K562 (cell line): ENCODE results near the gene DAPK1. TPM values are rescaled to one million over a fixed set of nuclear protein-coding genes. Genes with fewer than 3 reads are reported as not detected.

Experiments used
- ASH1L ChIP-seq: fragments of 450-650 bp; IDR thresholded peaks from 2 replicates; pipeline ENCODE4 v1.6.1; 2018; ENCODE audit warnings: borderline replicate concordance, mild to moderate bottlenecking, low read depth; ENCODE audit not compliant: partially characterized antibody
- CBFB ChIP-seq: sonication (generic); formaldehyde crosslinking; IDR thresholded peaks from 2 replicates; pipeline ENCODE4 v1.4.0; 2020; ENCODE audit warnings: mild to moderate bottlenecking, missing genetic modification reagents
- CBX3 ChIP-seq, 2 experiments: IDR thresholded peaks; 1 replicate in 1 of 2; 2 replicates in 1 of 2; pipeline ENCODE4 v1.6.1; 2012; ENCODE audit warnings: inconsistent platforms in 2 of 2, low read length in 2 of 2, borderline replicate concordance in 1 of 2, control low read depth in 1 of 2
- CHD4 ChIP-seq: fragments of 200-600 bp; sonication (generic); IDR thresholded peaks from 3 replicates; pipeline ENCODE4 v1.6.1; 2012; ENCODE audit warnings: low read depth, mild to moderate bottlenecking, mixed read lengths, low read length, inconsistent platforms; ENCODE audit not compliant: insufficient read depth, insufficient replicate concordance, poor library complexity, severe bottlenecking
- ESRRB ChIP-seq: fragments of 250-450 bp; sonication (Bioruptor Pico); IDR thresholded peaks from 2 replicates; pipeline ENCODE4 v1.5.0; 2020; ENCODE audit warnings: mild to moderate bottlenecking, moderate library complexity, borderline replicate concordance
- MTA1 ChIP-seq: fragments of 450-650 bp; IDR thresholded peaks from 2 replicates; pipeline ENCODE4 v1.6.1; 2017; ENCODE audit warnings: borderline replicate concordance
- NFE2 ChIP-seq: IDR thresholded peaks from 2 replicates; pipeline ENCODE4 v1.6.1; 2014; ENCODE audit warnings: antibody characterized with exemption, low read depth
- POLR2B ChIP-seq: fragments of 450-650 bp; IDR thresholded peaks from 2 replicates; pipeline ENCODE4 v1.6.1; 2018; ENCODE audit warnings: low read depth; ENCODE audit not compliant: partially characterized antibody
- RERE ChIP-seq: sonication (generic); formaldehyde crosslinking; IDR thresholded peaks from 2 replicates; pipeline ENCODE4 v1.8.0; 2023; ENCODE audit warnings: missing genetic modification reagents, mild to moderate bottlenecking, borderline replicate concordance
- SAFB2 ChIP-seq: fragments of 200-400 bp; formaldehyde crosslinking; IDR thresholded peaks from 2 replicates; pipeline ENCODE4 v1.6.1; 2018; ENCODE audit warnings: borderline replicate concordance, low read length, low read depth, moderate library complexity; ENCODE audit not compliant: severe bottlenecking
- TEAD4 ChIP-seq, 2 experiments: sonication (generic) in 1 of 2; formaldehyde crosslinking in 1 of 2; IDR thresholded peaks; 2 replicates each; pipeline versions ENCODE4 v1.6.1 to v1.8.0; 2012 to 2022; ENCODE audit warnings: borderline replicate concordance in 1 of 2, inconsistent platforms in 1 of 2, low read length in 1 of 2, mild to moderate bottlenecking in 1 of 2, missing genetic modification reagents in 1 of 2
- TFAP4 ChIP-seq: sonication (generic); formaldehyde crosslinking; IDR thresholded peaks from 2 replicates; pipeline ENCODE4 v1.8.0; 2022; ENCODE audit warnings: missing genetic modification reagents, mild to moderate bottlenecking, moderate library complexity, borderline replicate concordance
- ZFP91 ChIP-seq: sonication (generic); formaldehyde crosslinking; IDR thresholded peaks from 2 replicates; pipeline ENCODE4 v1.8.0; 2022; ENCODE audit warnings: mild to moderate bottlenecking, missing genetic modification reagents
- ZNF217 ChIP-seq: sonication (generic); formaldehyde crosslinking; IDR thresholded peaks from 2 replicates; pipeline ENCODE4 v1.8.0; 2022; ENCODE audit warnings: mild to moderate bottlenecking, missing genetic modification reagents
- polyA plus RNA-seq, 8 experiments: library from polyadenylated mRNA; depleted of rRNA in 4 of 8; stranded (reverse) in 5 of 8; unstranded in 3 of 8; fragments of >200 nt; fragmentation: Nextera tagmentation in 2 of 8; fragmentation: Illumina TruSeq in 1 of 8; extraction: Ambion mirVana in 2 of 8; extraction: Trizol in 1 of 8; gene quantifications; 2 replicates each; pipeline versions ENCODE4 v1.2.1 to v1.2.3, GENCODE V29; 2011 to 2014; ENCODE audit warnings: inconsistent platforms in 1 of 8, missing spikeins in 1 of 8
- total RNA-seq, 7 experiments: library from RNA; depleted of rRNA in 6 of 7; stranded (reverse); fragments of >200 nt in 6 of 7; fragmentation: Illumina TruSeq in 2 of 7; extraction: Trizol in 2 of 7; gene quantifications; 2 replicates each; pipeline versions ENCODE4 v1.2.1 to v1.2.3, GENCODE V29; 2011 to 2021; ENCODE audit warnings: low replicate concordance in 1 of 7
- TF ChIP-seq, protein P1 (sequence below): sonication (generic); formaldehyde crosslinking; IDR thresholded peaks from 2 replicates; pipeline ENCODE4 v1.9.0; 2022; ENCODE audit warnings: mild to moderate bottlenecking, missing genetic modification reagents
- TF ChIP-seq, protein P2 (sequence below): fragments of 450-650 bp; IDR thresholded peaks from 2 replicates; pipeline ENCODE4 v1.6.1; 2018; ENCODE audit warnings: mild to moderate bottlenecking, low read depth; ENCODE audit not compliant: partially characterized antibody

DAPK1 gene
- total and polyA plus RNA-seq, 9 of the 15 experiments (the other 6 are each of a cell fraction or from before 2014, with no cell fraction given) = 1.7 to 26.4 (median 15.8) TPM

- TF ChIP-seq ASH1L (no peak), TEAD4 (IDR thresholded peaks at IDR 0.05; ENCODE audit: low read length) (peak; percentile 92), TEAD4 (CRISPR knock-in tag; IDR thresholded peaks at IDR 0.05; ENCODE audit: borderline replicate concordance) (no peak), POLR2B (no peak), CBFB (CRISPR knock-in tag) (no peak), TFAP4 (CRISPR knock-in tag) (peak; percentile 41; the same call in 1 of the 2 replicates), CBX3 (IDR thresholded peaks at IDR 0.05; ENCODE audit: borderline replicate concordance in 1 of 2, low read length in 2 of 2) (no peak), MTA1 (peak; percentile 52; the same call in 1 of the 2 replicates), ZFP91 (CRISPR knock-in tag) (no peak), NFE2 (peak; percentile 19; the same call in 1 of the 2 replicates), ZNF217 (no peak), RERE (CRISPR knock-in tag) (no peak), SAFB2 (no peak), ESRRB (CRISPR knock-in tag) (no peak), CHD4 (no peak)
- TF ChIP-seq, protein P1, sequence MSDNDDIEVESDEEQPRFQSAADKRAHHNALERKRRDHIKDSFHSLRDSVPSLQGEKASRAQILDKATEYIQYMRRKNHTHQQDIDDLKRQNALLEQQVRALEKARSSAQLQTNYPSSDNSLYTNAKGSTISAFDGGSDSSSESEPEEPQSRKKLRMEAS (CRISPR knock-in tag) = no peak
- TF ChIP-seq, protein P2, sequence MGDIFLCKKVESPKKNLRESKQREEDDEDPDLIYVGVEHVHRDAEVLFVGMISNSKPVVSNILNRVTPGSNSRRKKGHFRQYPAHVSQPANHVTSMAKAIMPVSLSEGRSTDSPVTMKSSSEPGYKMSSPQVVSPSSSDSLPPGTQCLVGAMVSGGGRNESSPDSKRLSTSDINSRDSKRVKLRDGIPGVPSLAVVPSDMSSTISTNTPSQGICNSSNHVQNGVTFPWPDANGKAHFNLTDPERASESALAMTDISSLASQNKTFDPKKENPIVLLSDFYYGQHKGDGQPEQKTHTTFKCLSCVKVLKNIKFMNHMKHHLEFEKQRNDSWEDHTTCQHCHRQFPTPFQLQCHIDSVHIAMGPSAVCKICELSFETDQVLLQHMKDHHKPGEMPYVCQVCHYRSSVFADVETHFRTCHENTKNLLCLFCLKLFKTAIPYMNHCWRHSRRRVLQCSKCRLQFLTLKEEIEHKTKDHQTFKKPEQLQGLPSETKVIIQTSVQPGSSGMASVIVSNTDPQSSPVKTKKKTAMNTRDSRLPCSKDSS = no peak
Measured at GRCh38 chr9:87551772-87552217, 54.1 kb downstream of the DAPK1 start (continued).
